Measurements from ENCODE around the gene GAN. TPM values are rescaled to one million over a fixed set of nuclear protein-coding genes. Genes with fewer than 3 reads are reported as not detected.
"Not testable (repeated sequence)": the region's sequence is repeated elsewhere in the genome, so short reads cannot be mapped to it uniquely, and the experiment has no call there.

GAN gene
- total RNA-seq, 2 experiments from 2014 or later, result 11.5 to 12.3 TPM

DNA sequence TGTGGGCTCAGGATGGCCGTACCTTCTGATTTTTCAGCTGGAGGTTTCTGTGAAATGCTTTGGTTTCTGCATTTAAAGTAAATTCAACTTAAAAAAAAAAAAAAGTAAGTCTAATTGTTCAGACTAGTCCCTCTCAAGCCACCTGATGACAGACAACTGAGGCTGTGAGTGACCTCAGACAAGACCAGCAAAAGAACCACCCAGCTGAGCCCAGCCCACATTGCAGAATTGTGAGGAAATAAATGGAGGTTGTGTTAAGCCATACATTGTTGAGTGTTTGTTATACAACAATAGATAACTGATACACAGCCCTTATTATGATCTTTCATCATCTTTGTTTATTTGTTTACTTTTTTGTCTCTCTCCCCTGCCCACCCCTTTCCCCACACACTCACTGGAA, 85.1 kb downstream of the GAN start:
- Mint-ChIP-seq H3K27ac (no peak overlapping the region), H3K4me3 (no peak overlapping the region), H3K9me3 (peaks cover 3% of the 10 kb centered on the region), H3K27me3 (peaks cover 3% of the 10 kb centered on the region), H3K4me1 (ENCODE audit: low read depth) (no peaks in the 10 kb centered on the region), H3K36me3 (ENCODE audit: low read depth) (no peaks in the 10 kb centered on the region)
- intact Hi-C loops (cut with micrococcal nuclease), result loop anchor here (5.0 kb wide), 2 partner anchors 222 to 322 kb away; no protein-coding TSS in a partner anchor
- no peak for DNase-seq
- no peak for ATAC-seq
- TF ChIP-seq, protein P1, sequence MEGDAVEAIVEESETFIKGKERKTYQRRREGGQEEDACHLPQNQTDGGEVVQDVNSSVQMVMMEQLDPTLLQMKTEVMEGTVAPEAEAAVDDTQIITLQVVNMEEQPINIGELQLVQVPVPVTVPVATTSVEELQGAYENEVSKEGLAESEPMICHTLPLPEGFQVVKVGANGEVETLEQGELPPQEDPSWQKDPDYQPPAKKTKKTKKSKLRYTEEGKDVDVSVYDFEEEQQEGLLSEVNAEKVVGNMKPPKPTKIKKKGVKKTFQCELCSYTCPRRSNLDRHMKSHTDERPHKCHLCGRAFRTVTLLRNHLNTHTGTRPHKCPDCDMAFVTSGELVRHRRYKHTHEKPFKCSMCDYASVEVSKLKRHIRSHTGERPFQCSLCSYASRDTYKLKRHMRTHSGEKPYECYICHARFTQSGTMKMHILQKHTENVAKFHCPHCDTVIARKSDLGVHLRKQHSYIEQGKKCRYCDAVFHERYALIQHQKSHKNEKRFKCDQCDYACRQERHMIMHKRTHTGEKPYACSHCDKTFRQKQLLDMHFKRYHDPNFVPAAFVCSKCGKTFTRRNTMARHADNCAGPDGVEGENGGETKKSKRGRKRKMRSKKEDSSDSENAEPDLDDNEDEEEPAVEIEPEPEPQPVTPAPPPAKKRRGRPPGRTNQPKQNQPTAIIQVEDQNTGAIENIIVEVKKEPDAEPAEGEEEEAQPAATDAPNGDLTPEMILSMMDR (IDR thresholded peaks at IDR 0.05), result no peak
- ChIA-PET POLR2A (no interaction called here), CTCF (interaction anchor here (0.8 to 1.6 kb wide), 3 partner anchors 297 to 338 kb away, joined by 3 to 7 read pairs (median 3); no protein-coding TSS in a partner anchor)

- H3K4me1 Mint-ChIP-seq (ENCODE audit: low read depth), result no peaks in the 10 kb centered on the region
- no peak for ATAC-seq
- no peak for DNase-seq
- TF ChIP-seq, protein P1 (IDR thresholded peaks at IDR 0.05), result no peak
- no peak overlapping the region for H3K27ac Mint-ChIP-seq
- no peak overlapping the region for H3K4me3 Mint-ChIP-seq
- POLR2A ChIA-PET, result interaction anchor here (0.9 kb wide), 1 partner anchor 328 kb away, joined by 3 read pairs; no protein-coding TSS in a partner anchor
- peaks cover 3% of the 10 kb centered on the region for H3K9me3 Mint-ChIP-seq
- H3K27me3 Mint-ChIP-seq, result peaks cover 3% of the 10 kb centered on the region
- intact Hi-C loops (cut with micrococcal nuclease), result loop anchor here (5.0 kb wide), 2 partner anchors 221 to 321 kb away; no protein-coding TSS in a partner anchor
- CTCF ChIA-PET, result interaction anchor here (1.2 to 3.7 kb wide), 5 partner anchors 28 to 336 kb away, joined by 3 to 23 read pairs (median 5); no protein-coding TSS in a partner anchor
- H3K36me3 Mint-ChIP-seq (ENCODE audit: low read depth), result no peaks in the 10 kb centered on the region
These were observed 86.5 kb downstream of the GAN start for GRCh38 chr16:81401035-81401950.

DNA sequence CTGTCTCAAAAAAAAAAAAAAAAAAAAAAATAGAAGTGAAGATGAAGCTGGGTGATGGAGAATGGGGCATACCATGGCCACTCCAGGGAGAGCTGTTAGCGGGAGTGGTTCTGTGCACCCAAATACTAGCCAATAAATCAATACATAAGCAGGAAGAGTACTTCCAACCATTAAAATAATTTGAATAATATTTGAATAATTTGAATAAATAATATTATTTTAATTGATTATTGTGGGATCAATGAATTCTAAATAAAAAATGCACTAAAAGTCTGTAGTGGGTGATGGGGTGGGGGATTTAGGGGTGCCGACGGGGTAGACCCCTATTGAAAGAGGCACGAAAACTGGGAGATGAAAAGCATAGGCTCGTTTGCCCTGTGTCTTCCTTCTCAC, 88.4 kb downstream of the GAN start:
- H3K4me3 Mint-ChIP-seq, result no peak overlapping the region
- TF ChIP-seq, protein P1 (IDR thresholded peaks at IDR 0.05), result no peak
- CTCF ChIA-PET, result interaction anchor here (0.8 to 3.7 kb wide), 10 partner anchors 11 to 335 kb away, joined by 3 to 24 read pairs (median 8); no protein-coding TSS in a partner anchor
- no peak overlapping the region for H3K27ac Mint-ChIP-seq
- POLR2A ChIA-PET, result no interaction called here
- no peaks in the 10 kb centered on the region for H3K4me1 Mint-ChIP-seq (ENCODE audit: low read depth)
- DNase-seq (no peak), ATAC-seq (no peak)
- intact Hi-C loops (cut with micrococcal nuclease), result loop anchor here (5.0 kb wide), 2 partner anchors 219 to 319 kb away; no protein-coding TSS in a partner anchor
- no peaks in the 10 kb centered on the region for H3K36me3 Mint-ChIP-seq (ENCODE audit: low read depth)
- peaks cover 3% of the 10 kb centered on the region for H3K27me3 Mint-ChIP-seq
- peaks cover 3% of the 10 kb centered on the region for H3K9me3 Mint-ChIP-seq

DNA sequence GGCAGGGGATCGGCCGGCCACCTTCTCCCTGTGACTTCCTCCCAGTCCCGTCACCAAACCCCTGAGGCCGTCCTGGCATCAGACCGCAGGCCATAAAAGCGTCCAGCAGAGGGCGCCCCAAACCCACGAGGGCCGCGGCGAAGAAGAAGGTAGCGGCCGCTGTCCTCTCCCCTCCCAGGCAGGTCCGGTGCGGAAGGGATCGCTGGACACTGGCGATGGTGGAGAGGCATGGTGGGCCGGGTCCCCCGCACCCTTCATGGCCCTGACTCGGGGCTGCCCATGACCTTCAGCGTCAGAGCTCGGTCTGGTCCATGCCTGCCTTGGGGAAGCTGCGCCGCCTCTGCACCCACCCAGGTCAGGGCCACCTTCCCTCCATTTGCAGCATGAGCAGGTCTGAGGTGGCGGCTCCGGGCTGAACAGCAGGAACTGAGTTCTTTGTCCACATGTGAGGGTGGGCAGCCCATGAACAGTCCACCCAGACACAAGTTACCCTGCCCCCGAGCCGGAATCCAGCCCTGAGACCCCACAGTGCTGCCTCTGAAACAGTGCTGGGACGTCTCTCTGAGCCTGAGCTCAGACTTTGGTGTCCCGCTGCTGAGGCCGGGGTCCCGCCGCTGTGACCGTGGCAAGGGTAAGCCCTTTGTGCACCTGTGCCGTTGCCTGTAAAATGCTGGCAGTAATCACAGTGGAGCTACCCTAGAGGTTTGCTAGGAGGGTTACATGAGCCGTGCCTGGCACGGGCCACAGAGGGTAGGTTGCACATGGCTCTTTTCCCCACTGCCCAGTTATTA, 89.0 kb downstream of the GAN start:
- no peak overlapping the region for H3K4me3 Mint-ChIP-seq
- POLR2A ChIA-PET, result no interaction called here
- TF ChIP-seq, protein P1 (IDR thresholded peaks at IDR 0.05), result peak; percentile 88

GRCh38 chr16:81405002-81405401, 90.2 kb downstream of the GAN start:
- H3K4me1 Mint-ChIP-seq (ENCODE audit: low read depth); ATAC-seq; H3K27me3 Mint-ChIP-seq; H3K36me3 Mint-ChIP-seq (ENCODE audit: low read depth); H3K4me3 Mint-ChIP-seq; H3K27ac Mint-ChIP-seq; intact Hi-C loops (cut with micrococcal nuclease); DNase-seq; H3K9me3 Mint-ChIP-seq: not testable (repeated sequence)
- POLR2A ChIA-PET, result interaction anchor here (0.6 to 1.1 kb wide), 2 partner anchors 12 to 203 kb away, joined by 3 read pairs; no protein-coding TSS in a partner anchor
- CTCF ChIA-PET, result interaction anchor here (1.0 to 3.0 kb wide), 7 partner anchors 7 to 293 kb away, joined by 3 to 24 read pairs (median 5); no protein-coding TSS in a partner anchor

More for the DNA sequence above, 89.0 kb downstream of the GAN start:
- Mint-ChIP-seq H3K4me1 (ENCODE audit: low read depth) (no peaks in the 10 kb centered on the region), H3K27me3 (peaks cover 3% of the 10 kb centered on the region), H3K27ac (no peak overlapping the region), H3K9me3 (peaks cover 3% of the 10 kb centered on the region), H3K36me3 (ENCODE audit: low read depth) (no peaks in the 10 kb centered on the region)
- DNase-seq (peak; percentile 89), ATAC-seq (peak; percentile 91)
- CTCF ChIA-PET, result interaction anchor here (0.6 to 3.7 kb wide), 33 partner anchors 9 to 340 kb away, joined by 3 to 24 read pairs (median 4); no protein-coding TSS in a partner anchor
- intact Hi-C loops (cut with micrococcal nuclease), result loop anchor here (5.0 kb wide), 2 partner anchors 219 to 319 kb away; no protein-coding TSS in a partner anchor
